ENCODE results near the gene OXA1L.
A peak's percentile ranks its signal among the peaks of the same experiment; 100 is the strongest.
"Not testable (repeated sequence)": the region's sequence is repeated elsewhere in the genome, so short reads cannot be mapped to it uniquely, and the experiment has no call there.

The OXA1L gene
- 33.2 to 157 (median 85.6) reads per million in 17 experiments for total RNA-seq

DNA sequence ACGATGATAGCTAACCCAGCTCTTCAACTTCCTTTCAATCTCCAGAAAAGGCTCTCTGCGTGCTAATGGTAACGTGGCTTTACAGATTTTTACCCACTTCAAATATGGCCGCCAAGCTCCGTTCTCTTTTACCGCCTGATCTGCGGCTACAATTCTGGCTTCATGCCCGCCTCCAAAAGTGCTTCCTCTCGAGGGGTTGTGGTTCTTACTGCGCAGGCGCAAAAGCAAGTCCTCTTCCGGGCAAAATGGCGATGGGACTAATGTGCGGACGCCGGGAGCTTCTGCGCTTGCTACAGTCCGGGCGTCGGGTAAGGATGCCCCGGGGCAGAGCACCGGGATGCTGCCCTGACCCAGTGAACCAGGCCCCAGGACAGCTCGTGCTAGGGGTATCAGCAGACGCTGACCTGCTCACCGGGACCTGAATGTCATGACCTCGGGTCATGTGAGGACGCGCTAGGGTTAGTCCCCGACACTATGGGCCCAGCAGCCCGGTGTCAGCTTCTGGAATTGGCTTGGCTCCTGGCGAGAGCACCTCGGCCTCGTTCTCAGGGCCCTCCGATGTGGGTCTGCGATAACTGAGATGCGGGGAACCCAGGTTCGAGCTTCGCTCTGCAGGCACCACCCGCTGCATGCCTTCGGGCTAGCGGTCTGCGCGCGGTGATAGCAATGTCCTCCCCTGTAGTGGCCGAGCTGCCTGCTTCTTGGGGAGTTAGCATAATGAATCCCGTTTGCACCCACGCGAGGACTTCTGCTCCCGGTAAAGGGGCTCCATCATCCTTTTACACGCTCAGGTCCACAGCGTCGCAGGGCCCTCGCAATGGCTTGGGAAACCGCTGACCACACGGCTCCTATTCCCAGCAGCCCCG, at the start of gene OXA1L:
OXA1L (plus strand) TSS at position 232 of the 866 bp plus-strand sequence; CDS start at position 246, 14 bp downstream.
- DNase-seq: peak; percentile 96 to 100 (median 98)

DNA sequence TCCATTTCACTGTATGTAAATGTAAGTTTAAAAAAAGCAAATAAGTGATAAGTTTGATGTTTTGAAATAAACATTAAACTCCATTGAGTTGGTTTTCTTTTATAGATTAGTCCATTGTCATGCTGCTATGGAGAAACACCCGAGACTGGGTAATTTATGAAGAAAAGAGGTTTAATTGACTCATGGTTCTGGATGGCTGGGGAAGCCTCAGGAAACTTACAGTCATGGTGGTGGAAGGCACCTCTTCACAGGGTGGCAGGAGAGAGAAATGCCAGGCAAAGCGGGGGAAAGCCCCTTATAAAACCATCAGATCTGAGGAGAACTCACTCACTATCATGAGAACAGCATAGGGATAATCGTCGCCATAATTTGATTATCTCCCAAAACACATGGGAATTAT, 48.4 kb upstream of the OXA1L start:
- no peak for DNase-seq

DNA sequence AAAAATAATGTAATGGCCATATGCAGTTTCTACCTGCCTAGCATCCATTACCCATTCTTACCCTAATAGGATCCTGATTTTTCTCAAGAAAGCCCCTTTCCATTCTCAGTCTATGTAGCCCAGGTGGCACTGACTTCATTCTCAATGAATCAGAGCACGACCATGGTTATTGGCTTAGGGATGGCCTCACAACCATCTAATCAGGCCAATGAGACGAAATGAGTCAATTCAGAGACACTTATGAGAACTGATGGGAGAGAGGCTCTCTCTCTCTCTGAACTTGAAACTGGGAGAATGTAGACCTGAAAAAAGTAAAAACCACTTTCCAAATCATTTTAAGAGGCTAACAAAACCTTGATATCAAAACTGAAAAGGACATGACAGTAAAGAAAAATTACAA, 45.3 kb upstream of the OXA1L start:
- no peak for DNase-seq

DNA sequence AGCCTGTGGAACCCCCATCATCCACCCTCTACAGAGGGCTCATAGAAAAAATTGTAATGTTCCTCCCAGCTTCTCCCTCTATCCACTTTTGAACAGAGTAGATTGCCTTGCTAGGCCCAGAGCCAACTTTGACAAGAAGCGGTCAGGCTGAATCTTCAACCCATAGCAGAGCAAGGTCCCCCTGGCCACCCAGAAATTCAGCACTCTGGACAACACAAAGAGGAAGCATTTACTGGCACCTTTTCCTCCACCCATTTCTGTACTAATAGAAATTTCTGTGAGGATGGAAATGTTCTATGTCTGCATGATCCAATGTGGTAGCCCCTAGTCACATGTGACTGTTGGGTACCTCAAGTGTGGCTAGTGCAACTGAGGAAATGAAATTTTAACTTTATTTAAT, 42.7 kb upstream of the OXA1L start:
- peak in 1 of 4 experiments; percentile 6 for DNase-seq

DNA sequence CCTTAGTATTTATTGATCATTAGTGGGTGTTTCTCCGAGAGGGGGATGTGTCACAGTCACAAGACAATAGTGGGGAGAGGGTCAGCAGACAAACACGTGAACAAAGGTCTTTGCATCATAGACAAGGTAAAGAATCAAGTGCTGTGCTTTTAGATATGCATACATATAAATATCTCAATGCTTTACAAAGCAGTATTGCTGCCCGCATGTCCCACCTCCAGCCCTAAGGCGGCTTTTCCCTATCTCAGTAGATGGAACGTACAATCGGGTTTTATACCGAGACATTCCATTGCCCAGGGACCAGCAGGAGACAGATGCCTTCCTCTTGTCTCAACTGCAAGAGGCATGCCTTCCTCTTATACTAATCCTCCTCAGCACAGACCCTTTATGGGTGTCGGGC, 41.6 kb upstream of the OXA1L start:
- DNase-seq: not testable (repeated sequence)

DNA sequence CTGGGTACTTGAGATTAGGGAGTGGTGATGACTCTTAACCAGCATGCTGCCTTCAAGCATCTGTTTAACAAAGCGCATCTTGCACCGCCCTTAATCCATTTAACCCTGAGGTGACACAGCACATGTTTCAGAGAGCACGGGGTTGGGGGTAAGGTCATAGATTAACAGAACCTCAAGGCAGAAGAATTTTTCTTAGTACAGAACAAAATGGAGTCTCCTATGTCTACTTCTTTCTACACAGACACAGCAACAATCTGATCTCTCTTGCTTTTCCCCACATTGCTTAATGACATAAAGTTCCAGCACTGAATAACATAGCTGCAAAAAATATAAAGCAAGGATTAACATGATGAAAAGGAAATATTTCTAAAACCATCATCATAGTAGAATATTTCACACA, 41.1 kb upstream of the OXA1L start:
- not testable (repeated sequence) for DNase-seq

DNA sequence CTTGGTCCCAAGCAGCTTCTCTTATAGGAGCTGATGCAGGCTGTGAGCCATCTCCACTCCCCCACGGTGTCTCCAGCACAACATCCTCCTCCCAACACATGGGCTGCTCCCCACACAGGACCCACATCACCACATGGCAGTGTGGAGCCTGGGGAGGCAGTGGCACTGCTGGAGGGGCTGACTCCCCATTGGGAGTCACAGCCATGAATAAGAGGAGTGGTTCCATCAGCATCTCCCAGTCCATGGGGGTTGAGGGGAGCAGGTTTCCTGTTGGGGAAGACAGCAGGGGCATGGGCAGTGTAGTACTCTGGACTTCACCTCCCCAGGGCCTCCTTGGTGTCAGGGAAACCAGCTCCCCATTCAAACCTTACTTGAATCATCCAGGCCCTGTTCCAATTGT, 40.5 kb upstream of the OXA1L start:
- DNase-seq: no peak

DNA sequence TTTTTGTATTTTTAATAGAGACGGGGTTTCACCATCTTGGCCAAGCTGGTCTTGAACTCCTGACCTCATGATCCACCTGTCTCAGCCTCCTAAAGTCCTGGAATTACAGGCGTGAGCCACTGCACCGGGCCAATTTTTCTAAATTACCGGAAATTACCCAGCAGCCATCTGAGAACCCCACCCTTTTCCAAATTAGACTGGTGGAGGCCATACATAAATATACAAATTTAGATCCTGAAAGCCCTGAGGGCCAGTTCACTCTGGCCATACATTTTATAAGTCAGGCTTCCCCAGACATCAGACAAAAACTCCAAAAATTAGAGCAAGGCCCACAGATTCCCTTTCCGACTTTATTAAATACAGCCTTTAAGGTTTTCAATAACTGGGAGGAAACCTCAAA, 34.4 kb upstream of the OXA1L start:
- DNase-seq: not testable (repeated sequence)

DNA sequence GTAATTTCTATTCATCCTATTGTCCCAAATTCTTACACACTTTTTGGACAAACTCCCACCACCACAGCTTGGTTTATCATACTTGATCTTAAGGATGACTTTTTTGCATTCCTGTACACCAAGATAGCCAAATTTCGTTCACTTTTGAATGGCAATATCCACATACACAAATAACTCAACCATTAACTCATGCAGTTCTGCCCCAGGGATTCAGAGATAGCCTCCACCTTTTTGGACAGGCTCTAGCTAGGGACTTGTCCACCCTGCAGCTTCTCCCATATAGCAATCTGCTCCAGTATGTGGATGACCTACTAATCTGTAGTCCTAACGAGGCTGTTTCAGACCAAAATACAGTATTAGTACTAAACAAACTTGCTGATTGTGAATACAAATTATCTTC, 32.7 kb upstream of the OXA1L start:
- DNase-seq: no peak

DNA sequence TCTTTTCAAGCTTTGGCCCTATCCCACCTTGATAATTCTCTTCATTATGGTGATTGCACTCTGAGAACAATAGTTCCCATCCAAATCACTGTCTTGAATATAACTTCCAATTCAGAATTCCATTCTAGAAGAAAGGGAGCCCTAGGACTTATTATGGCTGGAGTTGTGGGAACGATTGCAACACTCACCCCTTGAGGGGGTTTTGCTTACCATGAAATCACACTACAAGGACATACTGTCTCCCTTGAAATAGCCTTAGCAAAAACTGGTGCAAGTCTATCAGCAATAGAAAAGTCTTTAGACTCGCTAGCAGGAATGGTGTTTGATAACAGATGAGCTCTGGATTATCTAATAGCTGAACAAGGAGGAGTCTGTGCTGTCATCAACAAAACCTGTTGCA, 31.4 kb upstream of the OXA1L start:
- no peak for DNase-seq

DNA sequence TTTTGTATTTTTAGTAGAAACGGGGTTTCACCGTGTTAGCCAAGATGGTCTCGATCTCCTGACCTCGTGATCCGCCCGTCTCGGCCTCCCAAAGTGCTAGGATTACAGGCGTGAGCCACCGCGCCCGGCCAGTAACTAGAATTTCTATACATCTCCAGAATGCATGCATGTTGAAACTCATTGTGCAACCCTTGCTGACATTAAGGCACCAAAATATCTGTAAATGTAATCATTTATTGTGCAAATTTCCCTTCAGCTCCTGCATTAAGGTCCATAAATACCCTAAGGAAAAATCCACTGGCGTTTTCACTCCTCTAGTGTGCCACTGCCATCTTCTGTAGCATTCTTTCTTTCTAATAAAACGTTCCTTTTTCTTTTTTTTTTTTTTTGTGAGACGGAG, 30.1 kb upstream of the OXA1L start:
- DNase-seq: not testable (repeated sequence)

DNA sequence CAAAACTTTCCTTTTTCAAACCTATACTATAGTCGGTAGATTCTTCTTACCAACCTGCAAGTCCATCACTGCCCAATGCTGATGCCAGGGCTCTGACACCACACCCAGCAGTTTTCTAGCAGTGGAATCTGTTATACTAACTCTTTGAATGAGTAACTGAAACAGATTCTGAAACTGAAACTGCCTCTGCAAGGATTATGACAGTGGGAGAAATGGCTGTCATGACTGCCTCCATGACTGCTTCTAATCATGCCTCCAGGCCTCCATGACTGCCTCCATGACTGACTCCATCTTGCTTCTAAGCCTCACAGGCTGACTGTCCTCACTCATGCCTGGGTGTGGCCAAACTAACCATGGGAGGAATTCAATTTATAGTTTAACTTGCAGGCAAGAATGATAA, 29.4 kb upstream of the OXA1L start:
- DNase-seq: no peak

DNA sequence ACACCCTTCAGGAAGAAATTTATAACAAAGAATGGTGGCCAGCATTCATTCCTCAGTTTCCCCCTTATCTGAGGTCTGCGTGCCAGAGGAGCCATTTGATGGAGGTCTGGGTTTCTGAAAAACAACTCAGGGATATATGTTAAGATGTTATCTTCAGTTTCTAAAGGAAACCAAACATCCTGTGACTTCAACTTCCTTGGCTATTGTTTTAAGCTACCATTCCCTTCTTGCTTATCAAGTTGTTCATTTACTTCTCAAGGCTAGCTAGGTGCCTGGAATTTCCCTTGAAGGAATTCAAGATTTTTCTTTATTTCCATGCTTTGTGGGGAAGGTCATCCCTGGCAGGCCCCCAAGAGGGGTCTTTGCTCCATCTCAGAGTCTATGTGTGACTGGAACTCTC, 27.1 kb upstream of the OXA1L start:
- DNase-seq: no peak

DNA sequence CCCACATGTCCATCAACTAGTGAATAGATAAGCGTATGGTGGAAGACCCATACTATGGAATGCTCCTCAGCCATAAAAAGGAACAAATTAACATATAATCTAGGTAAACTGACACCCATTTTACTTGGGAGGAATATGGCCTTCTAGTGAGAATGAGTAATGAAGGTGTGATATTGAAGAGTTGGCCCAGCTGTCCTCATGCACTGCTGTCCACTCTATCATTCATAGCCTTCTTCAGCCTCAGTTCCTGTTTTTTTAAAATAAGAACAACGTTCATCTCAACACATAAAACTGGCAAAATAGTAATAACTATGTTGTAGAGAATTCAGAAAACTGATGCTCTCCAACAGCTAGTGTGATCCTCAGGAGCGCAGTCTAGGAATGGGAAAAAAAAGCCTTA, 26.5 kb upstream of the OXA1L start:
- DNase-seq: no peak

DNA sequence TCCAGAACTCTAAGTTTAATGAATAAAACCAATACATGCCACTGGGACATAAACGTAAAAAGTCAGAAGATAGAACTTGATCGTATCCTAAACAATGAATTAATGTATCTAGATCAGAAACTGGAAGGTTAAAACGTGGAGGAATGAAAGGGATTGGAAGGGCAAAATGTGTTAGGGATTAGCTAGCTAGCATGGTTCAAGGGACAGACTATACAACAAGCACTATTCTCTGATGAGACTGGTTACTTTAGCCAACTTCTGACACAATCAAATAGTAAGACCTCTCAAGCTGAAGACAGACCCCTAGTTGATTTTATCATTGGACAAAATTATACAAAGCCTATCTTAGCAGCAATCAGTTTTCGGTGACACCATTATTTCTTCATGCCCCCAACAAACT, 18.7 kb upstream of the OXA1L start:
- DNase-seq: no peak

DNA sequence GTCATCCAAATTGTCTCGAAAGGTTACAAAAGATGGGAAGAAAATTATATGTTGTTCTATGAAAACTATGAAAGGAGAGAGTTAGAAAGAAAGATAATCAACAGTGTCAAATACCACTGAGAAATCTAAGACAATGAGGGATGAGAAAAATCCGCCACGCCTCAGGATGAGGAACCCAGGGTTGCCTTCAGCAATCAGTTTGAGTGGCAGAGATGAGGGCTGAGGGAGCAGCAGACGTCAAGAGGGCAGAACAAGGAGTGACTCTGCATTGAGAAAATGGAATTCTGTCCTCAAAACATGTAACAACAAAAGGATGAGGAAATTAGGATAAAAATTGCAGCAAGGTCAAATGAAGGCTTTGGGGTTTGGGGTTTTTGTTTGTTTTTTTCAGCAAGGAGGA, 18.3 kb upstream of the OXA1L start:
- DNase-seq: peak; percentile 23 to 63 (median 55)

DNA sequence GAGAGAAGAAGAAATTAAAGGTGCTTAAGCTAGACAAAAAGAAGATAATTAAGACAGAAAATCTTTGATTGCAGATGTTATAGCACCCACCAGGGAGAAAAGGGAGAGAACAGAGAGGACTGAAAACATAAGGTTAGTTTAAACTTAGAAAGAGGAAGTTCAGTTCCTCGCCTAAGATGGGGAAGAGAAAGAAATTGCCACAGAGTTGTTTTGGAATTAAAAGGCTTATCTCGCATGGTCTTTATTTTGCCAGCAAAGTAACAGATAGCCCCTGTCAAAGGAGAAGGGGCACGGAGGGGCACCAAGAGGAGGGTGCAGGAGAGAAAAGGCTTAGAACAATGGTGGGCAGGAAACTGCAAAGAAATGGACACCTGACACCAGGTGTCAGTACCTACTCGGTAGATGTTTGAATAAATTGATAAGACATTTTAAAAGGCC, 17.8 kb upstream of the OXA1L start:
- peak; percentile 22 to 73 (median 45) for DNase-seq

DNA sequence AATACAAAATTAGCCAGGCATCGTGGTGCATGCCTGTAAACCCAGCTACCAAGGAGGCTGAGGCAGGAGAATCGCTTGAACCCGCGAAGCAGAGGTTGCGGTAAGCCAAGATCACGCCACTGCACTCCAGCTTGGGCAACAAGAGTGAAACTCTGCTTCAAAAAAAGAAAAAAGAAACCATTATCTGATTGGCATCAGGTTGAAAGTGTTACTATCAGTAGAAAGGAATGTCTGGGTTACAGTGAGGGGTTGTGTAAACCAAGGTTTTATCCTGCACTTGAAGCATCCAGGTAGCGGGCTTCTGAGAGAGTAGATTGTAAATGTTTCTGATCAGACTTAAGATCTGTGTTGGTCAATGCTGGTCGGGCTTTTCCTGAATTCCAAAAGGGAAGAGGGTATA, 14.1 kb upstream of the OXA1L start:
- DNase-seq: no peak

DNA sequence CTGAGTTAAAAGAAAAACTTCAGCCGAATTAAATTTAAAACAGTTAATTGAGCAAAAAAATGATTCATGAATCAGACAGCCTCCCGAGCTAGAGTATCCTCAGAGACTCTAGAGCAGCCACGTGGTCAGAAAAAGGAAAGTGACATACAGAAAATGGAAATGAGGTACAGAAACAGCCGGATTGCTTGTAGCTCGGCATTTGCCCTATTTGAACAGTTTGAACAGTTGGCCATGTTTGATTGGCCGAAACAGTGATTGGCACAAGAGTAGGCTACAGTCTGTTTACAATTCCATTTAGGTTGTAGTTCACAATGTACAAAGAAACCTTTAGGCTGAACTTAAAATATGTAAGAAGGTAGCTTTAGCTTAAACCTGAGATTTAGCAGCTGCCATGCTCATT, 12.9 kb upstream of the OXA1L start:
- peak in 3 of 4 experiments; percentile 41 to 61 (median 43) for DNase-seq

DNA sequence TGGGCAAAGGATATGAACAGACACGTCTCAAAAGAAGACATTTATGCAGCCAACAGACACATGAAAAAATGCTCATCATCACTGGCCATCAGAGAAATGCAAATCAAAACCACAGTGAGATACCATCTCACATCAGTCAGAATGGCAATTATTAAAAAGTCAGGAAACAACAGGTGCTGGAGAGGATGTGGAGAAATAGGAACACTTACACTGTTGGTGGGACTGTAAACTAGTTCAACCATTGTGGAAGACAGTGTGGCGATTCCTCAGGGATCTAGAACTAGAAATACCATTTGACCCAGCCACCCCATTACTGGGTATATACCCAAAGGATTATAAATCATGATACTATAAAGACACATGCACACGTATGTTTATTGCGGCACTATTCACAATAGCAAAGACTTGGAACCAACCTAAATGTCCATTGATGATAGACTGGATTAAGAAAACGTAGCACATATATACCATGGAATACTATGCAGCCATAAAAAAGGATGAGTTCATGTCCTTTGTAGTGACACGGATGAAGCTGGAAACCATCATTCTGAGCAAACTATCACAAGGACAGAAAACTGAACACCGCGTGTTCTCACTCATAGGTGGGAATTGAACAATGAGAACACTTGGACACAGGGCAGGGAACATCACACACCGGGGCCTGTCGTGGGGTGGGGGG, 8.4 kb upstream of the OXA1L start:
- not testable (repeated sequence) for DNase-seq

DNA sequence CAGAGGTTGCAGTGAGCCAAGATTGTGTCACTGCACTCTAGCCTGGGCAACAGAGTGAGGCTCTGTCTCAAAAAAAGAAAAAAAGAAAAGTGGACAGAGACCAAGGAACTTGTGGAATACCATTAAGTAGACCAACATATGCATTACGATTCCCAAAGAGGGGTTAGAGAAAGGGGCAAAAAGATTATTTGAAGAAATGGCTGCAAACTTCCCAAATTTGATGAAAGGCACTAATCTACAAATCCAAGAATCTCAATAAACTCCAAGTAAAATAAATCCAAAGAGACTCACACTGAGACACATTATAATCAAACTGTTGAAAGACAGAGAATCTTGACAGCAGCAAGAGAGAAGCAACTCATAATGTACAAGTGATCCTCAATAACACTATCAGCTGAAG, 4.8 kb upstream of the OXA1L start:
- no peak for DNase-seq

DNA sequence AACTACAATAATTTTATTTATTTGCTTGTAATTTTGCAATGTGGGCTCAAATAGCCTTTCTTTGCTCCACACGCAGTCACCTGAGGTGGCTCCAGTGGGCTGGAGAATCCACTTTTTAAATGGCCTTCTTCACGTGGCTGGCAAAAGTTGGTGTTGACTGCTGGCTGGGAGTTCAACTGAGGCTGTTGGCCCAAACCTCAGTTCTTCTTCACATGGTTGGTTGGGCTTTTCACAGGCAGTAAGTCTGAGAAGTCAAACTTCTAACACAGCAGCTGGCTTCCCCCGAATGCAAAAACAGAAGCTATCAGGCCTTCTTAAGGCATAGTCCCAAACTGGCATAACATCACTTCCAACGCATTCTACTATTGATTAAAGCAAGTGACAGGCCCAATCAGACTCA, 2.1 kb upstream of the OXA1L start:
- no peak for DNase-seq

DNA sequence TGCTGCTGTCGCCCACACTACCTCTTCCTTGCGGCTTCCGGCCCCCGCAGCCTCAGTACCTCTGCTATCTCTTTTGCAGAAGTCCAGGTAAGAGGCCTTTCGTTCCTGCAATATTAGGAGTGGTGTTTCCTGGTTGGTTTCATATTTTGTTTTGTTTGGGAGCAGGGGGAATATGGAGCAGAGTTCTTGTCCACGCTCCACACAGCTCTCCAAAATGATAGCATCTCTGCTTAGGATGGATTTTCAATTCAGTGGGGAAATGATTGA, 768 bp downstream of the OXA1L start:
- DNase-seq: no peak

DNA sequence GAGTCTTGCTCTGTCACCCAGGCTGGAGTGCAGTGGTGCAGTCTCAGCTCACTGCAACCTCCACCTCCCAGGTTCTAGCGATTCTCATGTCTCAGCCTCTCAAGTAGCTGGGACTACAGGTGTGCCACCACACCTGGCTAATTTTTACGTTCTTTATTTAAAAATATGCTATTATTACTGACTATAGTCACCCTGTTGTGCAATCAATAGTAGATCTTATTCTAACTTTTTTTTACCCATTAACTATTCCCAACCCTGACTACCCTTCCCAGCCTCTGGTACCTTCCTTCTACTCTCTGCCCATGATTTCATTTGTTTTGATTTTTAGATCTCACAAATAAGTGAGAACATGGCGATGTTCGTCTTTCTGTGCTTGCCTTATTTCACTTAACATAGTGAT, 2.5 kb downstream of the OXA1L start:
- no peak for DNase-seq

Measured in suppressor macrophage (primary cell).